Fibroblast of peridontal ligament (primary cell): Measurements from ENCODE around the gene LY6G5B.
A peak's percentile ranks its signal among the peaks of the same experiment; 100 is the strongest.
"Not testable (repeated sequence)": the region's sequence is repeated elsewhere in the genome, so short reads cannot be mapped to it uniquely, and the experiment has no call there.

Experiments
- DNase-seq: peaks from one replicate; pipeline ENCODE4 v3.0.0-alpha.2; 2010; ENCODE audit errors: extremely low read depth

LY6G5B gene

DNA sequence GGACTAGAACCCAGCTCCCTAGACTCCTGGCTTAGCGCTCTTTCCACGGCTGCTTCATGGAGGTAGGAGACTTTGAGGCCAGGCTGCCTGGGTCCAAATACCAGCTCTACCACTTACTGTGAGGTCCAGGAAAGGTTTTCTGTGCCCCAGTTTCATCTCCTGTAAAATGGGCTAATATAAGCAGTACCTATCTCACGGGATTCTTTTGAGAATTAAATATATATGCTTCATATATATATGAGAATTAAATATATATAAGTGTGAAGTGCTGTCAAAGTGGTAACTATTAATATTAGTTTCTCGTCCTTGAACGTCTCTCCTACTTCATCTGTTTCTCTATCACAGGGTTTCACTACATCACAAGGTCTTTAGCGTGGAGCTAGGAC is 21.3 kb downstream of the LY6G5B start:
- no peak for DNase-seq

GRCh38 chr6:31691564-31692108 is 21.9 kb downstream of the LY6G5B start:
- DNase-seq, result no peak

GRCh38 chr6:31692353-31692752 is 22.6 kb downstream of the LY6G5B start:
- no peak for DNase-seq

DNA sequence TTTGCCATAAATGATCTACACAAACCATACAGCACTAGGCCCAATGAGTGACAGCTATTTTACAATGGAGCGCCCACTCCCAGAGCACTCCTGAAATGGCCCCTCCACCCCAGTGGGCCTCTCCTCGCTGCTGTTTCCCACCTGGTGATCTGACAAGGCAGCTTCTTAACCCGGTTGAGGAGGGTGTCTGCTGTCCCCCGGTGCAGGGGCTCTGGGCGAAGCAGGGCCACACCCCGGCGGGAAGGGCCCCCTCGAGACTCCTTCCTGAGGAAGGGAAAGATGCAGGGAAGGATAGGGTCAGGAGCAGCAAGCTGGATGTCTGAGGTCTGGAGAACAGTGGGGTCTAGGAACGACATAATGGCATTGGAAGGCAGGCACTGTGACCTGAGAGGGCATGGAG is 23.1 kb downstream of the LY6G5B start:
- no peak for DNase-seq

DNA sequence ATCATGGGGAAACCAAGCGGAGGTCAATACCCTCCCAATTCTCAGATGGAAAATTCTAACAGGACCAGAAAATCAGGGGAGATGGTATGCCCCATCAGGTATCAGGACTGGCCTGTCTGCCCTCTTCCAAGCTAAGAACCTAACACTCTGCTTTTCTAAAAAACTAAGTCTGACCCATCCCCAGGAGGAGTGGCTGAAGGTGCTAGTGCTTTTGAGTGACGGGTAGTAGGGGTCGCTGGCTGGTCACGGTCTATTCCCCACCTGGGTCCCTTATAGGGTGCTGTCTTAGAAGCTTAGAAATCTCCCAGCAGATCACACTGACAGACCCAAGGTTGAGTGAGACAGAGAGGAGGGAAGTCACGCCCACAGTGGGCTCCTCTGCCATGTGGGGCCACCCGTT is 23.8 kb downstream of the LY6G5B start:
- DNase-seq, result no peak

DNA sequence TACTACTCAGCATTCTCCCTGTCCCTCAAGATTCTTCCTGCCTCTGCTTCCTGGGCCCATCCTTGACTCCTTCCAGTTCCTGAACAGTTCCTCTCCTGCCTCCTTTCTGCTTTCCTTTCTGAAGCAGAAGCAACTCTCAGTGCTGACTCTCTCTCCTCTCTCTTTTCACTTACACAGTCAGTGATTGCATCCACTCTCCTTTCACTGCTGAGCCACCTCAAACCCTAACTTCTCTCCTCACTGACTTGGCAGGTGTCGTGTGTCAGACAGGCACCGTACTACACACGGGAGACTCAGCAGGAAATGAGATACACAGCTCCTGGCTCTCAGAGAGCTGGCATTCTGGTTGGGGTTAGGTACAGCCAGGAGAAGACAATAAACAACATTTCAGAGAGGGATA is 27.8 kb downstream of the LY6G5B start:
- DNase-seq, result no peak

GRCh38 chr6:31700740-31701401 is 31.1 kb downstream of the LY6G5B start:
- no peak for DNase-seq

DNA sequence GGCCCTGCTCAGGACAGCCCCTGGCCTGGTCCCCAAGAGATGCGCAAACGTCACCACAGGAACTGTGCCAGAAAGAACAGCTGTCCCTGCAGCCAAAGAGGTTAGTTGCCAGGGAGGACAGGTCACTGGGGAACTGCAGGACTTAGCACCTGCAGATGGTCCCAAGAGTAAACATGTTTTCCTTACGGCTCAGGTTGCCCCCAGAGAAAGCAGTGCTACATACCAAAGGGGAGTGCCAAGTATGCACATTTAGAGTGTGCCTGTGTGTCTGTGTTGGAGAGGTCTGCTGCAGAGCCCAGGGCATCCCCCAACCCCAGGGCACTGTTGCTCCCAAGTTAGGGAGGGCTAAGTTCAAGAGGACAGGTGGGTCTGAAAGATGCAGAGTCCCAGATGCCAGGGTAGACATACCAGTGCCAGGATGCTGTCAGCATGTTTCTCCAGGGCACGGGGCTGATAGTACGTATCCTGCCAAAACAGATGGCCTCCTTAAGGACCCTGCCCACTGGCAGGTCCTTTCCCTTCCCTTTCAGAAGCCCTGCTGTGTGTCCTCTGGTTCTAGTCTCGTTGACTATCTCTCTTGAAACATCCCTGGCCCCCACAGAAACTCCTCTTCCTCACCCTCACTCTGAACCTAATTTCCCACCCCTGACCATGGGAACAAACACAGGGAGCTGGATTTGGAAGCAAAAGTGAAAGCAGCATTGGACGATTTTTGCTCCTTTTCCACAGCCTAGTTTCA is 32.1 kb downstream of the LY6G5B start:
- peak; percentile 65 for DNase-seq

- DNase-seq, result no peak
These were observed 32.6 kb downstream of the LY6G5B start for GRCh38 chr6:31702405-31702818.

GRCh38 chr6:31702819-31703716 is 33.3 kb downstream of the LY6G5B start, which contains the start of gene ABHD16A:
Gene ABHD16A, minus strand, starts transcription at chr6:31703324. Its CDS starts 43 bp downstream, at chr6:31703281.
- peak; percentile 98 for DNase-seq

- no peak for DNase-seq
These were observed 36.2 kb downstream of the LY6G5B start for GRCh38 chr6:31705931-31706330.

- no peak for DNase-seq
These were observed 36.8 kb downstream of the LY6G5B start, which contains the start of gene LY6G6F for GRCh38 chr6:31706599-31706998. Gene LY6G6F, plus strand, starts transcription at chr6:31706866. Its CDS starts 41 bp downstream, at chr6:31706907.

- no peak for DNase-seq
These were observed 37.9 kb downstream of the LY6G5B start for GRCh38 chr6:31707701-31708100.

DNA sequence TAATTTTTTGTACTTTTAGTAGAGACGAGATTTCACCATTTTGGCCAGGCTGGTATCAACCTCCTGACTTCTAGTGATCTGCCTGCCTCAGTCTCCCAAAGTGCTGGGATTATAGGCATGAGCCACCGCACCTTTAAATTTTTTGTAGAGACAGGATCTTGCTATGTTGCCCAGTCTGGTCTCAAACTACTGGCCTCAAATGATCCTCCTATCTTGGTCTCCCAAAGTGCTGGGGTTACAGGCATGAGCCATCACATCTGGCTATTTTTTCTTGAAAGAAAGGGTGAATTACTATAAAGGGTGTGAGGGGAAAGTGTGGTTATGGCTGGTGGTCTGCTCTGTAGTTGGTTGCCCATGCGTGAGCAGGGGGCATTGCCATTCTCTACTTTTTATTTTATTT is 38.4 kb downstream of the LY6G5B start:
- DNase-seq, result no peak

DNA sequence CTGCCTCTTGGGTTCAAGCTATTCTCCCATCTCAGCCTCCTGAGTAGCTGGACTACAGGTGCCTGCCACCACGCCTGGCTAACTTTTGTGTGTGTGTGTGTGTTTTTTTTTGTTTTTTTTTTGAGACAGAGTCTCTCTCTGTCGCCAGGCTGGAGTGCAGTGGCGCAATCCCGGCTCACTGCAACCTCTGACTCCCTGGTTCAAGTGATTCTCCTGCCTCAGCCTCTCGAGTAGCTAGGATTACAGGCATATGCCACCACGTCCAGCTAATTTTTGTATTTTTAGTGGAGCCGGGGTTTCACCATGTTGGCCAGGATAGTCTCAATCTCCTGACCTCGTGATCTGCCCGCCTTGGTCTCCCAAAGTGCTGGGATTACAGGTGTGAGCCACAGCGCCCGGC is 39.4 kb downstream of the LY6G5B start:
- not testable (repeated sequence) for DNase-seq

DNA sequence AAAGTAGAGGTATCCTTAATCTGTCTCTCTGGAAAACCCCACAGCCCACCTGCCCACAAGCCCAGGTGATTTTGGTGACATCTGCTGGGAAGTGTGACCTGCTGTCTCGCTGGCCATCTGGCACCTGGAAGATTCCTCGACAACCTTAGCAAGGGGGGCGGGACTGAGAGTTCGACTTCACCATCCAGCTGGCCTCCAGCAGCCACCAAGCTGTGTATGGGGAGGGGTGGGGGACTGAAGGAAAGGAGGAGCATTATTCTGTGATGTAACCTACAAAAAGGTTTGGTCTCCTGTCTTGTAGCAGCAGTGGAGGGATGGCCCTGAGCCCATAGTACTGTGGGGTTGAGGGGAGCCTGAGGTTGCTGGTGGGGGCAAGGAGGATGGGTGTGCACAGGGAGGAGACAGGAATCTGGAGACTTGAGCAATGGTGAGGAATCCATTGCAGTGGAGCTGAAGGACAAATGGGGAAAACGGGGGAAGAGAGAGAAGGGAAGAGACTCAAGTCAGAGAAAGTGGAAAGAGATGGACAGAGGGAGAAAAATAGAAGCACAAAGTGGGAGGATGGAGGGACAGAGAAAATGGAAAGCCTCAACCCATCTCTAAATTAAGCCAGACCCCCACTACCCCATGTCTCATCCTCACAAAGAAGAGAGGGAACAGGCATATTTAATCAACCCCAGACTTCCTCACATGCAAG is 40.9 kb downstream of the LY6G5B start:
- no peak for DNase-seq

DNA sequence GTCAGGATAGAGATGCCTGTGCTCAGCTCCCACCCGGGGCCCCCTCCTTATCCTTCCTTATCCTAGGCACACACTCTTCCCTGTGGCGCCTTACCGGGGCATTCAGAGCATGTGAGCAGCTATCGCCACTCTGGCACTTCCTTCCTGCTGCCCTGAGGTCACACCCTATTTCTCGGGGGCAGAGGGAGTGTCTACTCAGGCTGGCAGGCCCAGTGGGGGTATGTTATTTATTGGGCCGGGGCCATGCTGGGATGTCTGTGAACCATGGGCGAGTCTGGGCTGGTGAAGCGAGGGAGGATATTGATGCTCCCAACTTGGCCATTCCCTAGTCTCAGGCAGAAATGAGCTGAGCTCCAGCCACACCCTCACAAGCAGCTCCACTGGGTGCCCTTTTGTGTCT is 41.5 kb downstream of the LY6G5B start:
- DNase-seq, result no peak

GRCh38 chr6:31712296-31712695 is 42.5 kb downstream of the LY6G5B start:
- DNase-seq, result no peak

DNA sequence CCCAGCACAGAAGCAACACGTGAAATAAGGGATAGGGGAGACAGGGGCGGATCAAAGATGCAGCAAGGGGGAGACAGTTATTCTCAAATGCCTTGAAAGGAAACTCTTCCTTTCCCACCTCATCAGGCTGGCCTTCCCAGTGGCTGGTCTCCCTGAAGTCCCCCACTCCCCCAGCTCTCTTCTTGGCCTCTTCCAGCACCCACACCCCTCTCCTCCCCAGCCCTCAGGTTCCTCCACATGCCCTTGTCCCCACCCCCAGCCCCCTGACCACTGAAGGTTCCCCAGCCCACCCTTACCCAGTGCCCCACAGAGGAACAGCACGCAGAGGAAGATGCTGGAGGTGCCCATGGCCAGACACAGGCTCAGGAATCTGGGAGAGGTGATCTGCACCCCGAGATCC is 43.7 kb downstream of the LY6G5B start:
- DNase-seq, result no peak

- DNase-seq, result no peak
These were observed 44.4 kb downstream of the LY6G5B start for GRCh38 chr6:31713991-31714684.
